Measurements from ENCODE around the gene ZNF76.

Gene ZNF76

GRCh38 chr6:35258336-35258735 is 1.2 kb upstream of the ZNF76 start:
- peak overlapping the region; percentile 91 for H3K4me3 ChIP-seq (ENCODE audit: low read depth, low read length)

GRCh38 chr6:35258858-35259193 is 709 bp upstream of the ZNF76 start:
- Histone ChIP-seq H3K27me3 (ENCODE audit: control insufficient read depth, insufficient read depth, low read length) (no peaks in the 10 kb centered on the region), H3K4me1 (ENCODE audit: control insufficient read depth, insufficient read depth, low read length) (peaks cover 6% of the 10 kb centered on the region), H3K4me3 (ENCODE audit: low read depth, low read length) (peak overlapping the region; percentile 91), H3K9me3 (ENCODE audit: control insufficient read depth, insufficient read depth, low read length) (no peaks in the 10 kb centered on the region), H3K36me3 (ENCODE audit: control insufficient read depth, insufficient read depth, low read length) (no peaks in the 10 kb centered on the region), H3K9ac (ENCODE audit: low read depth, low read length) (peak overlapping the region; percentile 66)

More at GRCh38 chr6:35258336-35258735, 1.2 kb upstream of the ZNF76 start:
- Histone ChIP-seq H3K27me3 (ENCODE audit: control insufficient read depth, insufficient read depth, low read length) (no peaks in the 10 kb centered on the region), H3K9me3 (ENCODE audit: control insufficient read depth, insufficient read depth, low read length) (no peaks in the 10 kb centered on the region), H3K4me1 (ENCODE audit: control insufficient read depth, insufficient read depth, low read length) (peaks cover 6% of the 10 kb centered on the region), H3K9ac (ENCODE audit: low read depth, low read length) (no peak overlapping the region), H3K36me3 (ENCODE audit: control insufficient read depth, insufficient read depth, low read length) (no peaks in the 10 kb centered on the region)

- Histone ChIP-seq H3K4me1 (ENCODE audit: control insufficient read depth, insufficient read depth, low read length) (peaks cover 9% of the 10 kb centered on the region), H3K36me3 (ENCODE audit: control insufficient read depth, insufficient read depth, low read length) (no peaks in the 10 kb centered on the region)
Observed at GRCh38 chr6:35259948-35260590, 534 bp downstream of the ZNF76 start.

GRCh38 chr6:35260591-35261570 is 1.3 kb downstream of the ZNF76 start:
- Histone ChIP-seq H3K9me3 (ENCODE audit: control insufficient read depth, insufficient read depth, low read length) (no peaks in the 10 kb centered on the region), H3K4me1 (ENCODE audit: control insufficient read depth, insufficient read depth, low read length) (peaks cover 9% of the 10 kb centered on the region), H3K9ac (ENCODE audit: low read depth, low read length) (peak overlapping the region; percentile 96), H3K36me3 (ENCODE audit: control insufficient read depth, insufficient read depth, low read length) (no peaks in the 10 kb centered on the region), H3K4me3 (ENCODE audit: low read depth, low read length) (peak overlapping the region; percentile 91), H3K27me3 (ENCODE audit: control insufficient read depth, insufficient read depth, low read length) (no peaks in the 10 kb centered on the region)

More at GRCh38 chr6:35259948-35260590, 534 bp downstream of the ZNF76 start:
- Histone ChIP-seq H3K9ac (ENCODE audit: low read depth, low read length) (peak overlapping the region; percentile 96), H3K9me3 (ENCODE audit: control insufficient read depth, insufficient read depth, low read length) (no peaks in the 10 kb centered on the region), H3K27me3 (ENCODE audit: control insufficient read depth, insufficient read depth, low read length) (no peaks in the 10 kb centered on the region), H3K4me3 (ENCODE audit: low read depth, low read length) (peak overlapping the region; percentile 91)

GRCh38 chr6:35262596-35262995 is 3.1 kb downstream of the ZNF76 start:
- no peaks in the 10 kb centered on the region for H3K36me3 ChIP-seq (ENCODE audit: control insufficient read depth, insufficient read depth, low read length)
- H3K4me1 ChIP-seq (ENCODE audit: control insufficient read depth, insufficient read depth, low read length), result peaks cover 9% of the 10 kb centered on the region
- no peaks in the 10 kb centered on the region for H3K27me3 ChIP-seq (ENCODE audit: control insufficient read depth, insufficient read depth, low read length)
- H3K4me3 ChIP-seq (ENCODE audit: low read depth, low read length), result no peak overlapping the region
- H3K9me3 ChIP-seq (ENCODE audit: control insufficient read depth, insufficient read depth, low read length), result no peaks in the 10 kb centered on the region
- H3K9ac ChIP-seq (ENCODE audit: low read depth, low read length), result no peak overlapping the region

GRCh38 chr6:35264550-35265274 is 5.2 kb downstream of the ZNF76 start:
- H3K4me3 ChIP-seq (ENCODE audit: low read depth, low read length), result no peak overlapping the region
- H3K36me3 ChIP-seq (ENCODE audit: control insufficient read depth, insufficient read depth, low read length), result no peaks in the 10 kb centered on the region
- no peaks in the 10 kb centered on the region for H3K27me3 ChIP-seq (ENCODE audit: control insufficient read depth, insufficient read depth, low read length)
- H3K9me3 ChIP-seq (ENCODE audit: control insufficient read depth, insufficient read depth, low read length), result no peaks in the 10 kb centered on the region
- H3K4me1 ChIP-seq (ENCODE audit: control insufficient read depth, insufficient read depth, low read length), result peaks cover 9% of the 10 kb centered on the region
- no peak overlapping the region for H3K9ac ChIP-seq (ENCODE audit: low read depth, low read length)

- H3K4me3 ChIP-seq (ENCODE audit: low read depth, low read length), result no peak overlapping the region
- peaks cover 5% of the 10 kb centered on the region for H3K4me1 ChIP-seq (ENCODE audit: control insufficient read depth, insufficient read depth, low read length)
- no peak overlapping the region for H3K9ac ChIP-seq (ENCODE audit: low read depth, low read length)
- H3K36me3 ChIP-seq (ENCODE audit: control insufficient read depth, insufficient read depth, low read length), result no peaks in the 10 kb centered on the region
- H3K27me3 ChIP-seq (ENCODE audit: control insufficient read depth, insufficient read depth, low read length), result no peaks in the 10 kb centered on the region
- no peaks in the 10 kb centered on the region for H3K9me3 ChIP-seq (ENCODE audit: control insufficient read depth, insufficient read depth, low read length)
Observed at GRCh38 chr6:35265523-35265922, 6.0 kb downstream of the ZNF76 start.

GRCh38 chr6:35267446-35267845 is 7.9 kb downstream of the ZNF76 start:
- no peaks in the 10 kb centered on the region for H3K27me3 ChIP-seq (ENCODE audit: control insufficient read depth, insufficient read depth, low read length)
- H3K36me3 ChIP-seq (ENCODE audit: control insufficient read depth, insufficient read depth, low read length), result no peaks in the 10 kb centered on the region
- no peak overlapping the region for H3K4me3 ChIP-seq (ENCODE audit: low read depth, low read length)
- no peaks in the 10 kb centered on the region for H3K9me3 ChIP-seq (ENCODE audit: control insufficient read depth, insufficient read depth, low read length)
- H3K9ac ChIP-seq (ENCODE audit: low read depth, low read length), result no peak overlapping the region
- H3K4me1 ChIP-seq (ENCODE audit: control insufficient read depth, insufficient read depth, low read length), result peaks cover 3% of the 10 kb centered on the region

- Histone ChIP-seq H3K36me3 (ENCODE audit: control insufficient read depth, insufficient read depth, low read length) (no peaks in the 10 kb centered on the region), H3K4me1 (ENCODE audit: control insufficient read depth, insufficient read depth, low read length) (peaks cover 3% of the 10 kb centered on the region), H3K9ac (ENCODE audit: low read depth, low read length) (no peak overlapping the region), H3K9me3 (ENCODE audit: control insufficient read depth, insufficient read depth, low read length) (no peaks in the 10 kb centered on the region), H3K4me3 (ENCODE audit: low read depth, low read length) (no peak overlapping the region), H3K27me3 (ENCODE audit: control insufficient read depth, insufficient read depth, low read length) (no peaks in the 10 kb centered on the region)
Observed at GRCh38 chr6:35267897-35268296, 8.4 kb downstream of the ZNF76 start.

GRCh38 chr6:35272005-35272404 is 12.5 kb downstream of the ZNF76 start:
- Histone ChIP-seq H3K4me1 (ENCODE audit: control insufficient read depth, insufficient read depth, low read length) (no peaks in the 10 kb centered on the region), H3K36me3 (ENCODE audit: control insufficient read depth, insufficient read depth, low read length) (no peaks in the 10 kb centered on the region), H3K4me3 (ENCODE audit: low read depth, low read length) (no peak overlapping the region), H3K27me3 (ENCODE audit: control insufficient read depth, insufficient read depth, low read length) (no peaks in the 10 kb centered on the region), H3K9ac (ENCODE audit: low read depth, low read length) (no peak overlapping the region), H3K9me3 (ENCODE audit: control insufficient read depth, insufficient read depth, low read length) (no peaks in the 10 kb centered on the region)

GRCh38 chr6:35273822-35274559 is 14.5 kb downstream of the ZNF76 start:
- no peak overlapping the region for H3K9ac ChIP-seq (ENCODE audit: low read depth, low read length)
- H3K27me3 ChIP-seq (ENCODE audit: control insufficient read depth, insufficient read depth, low read length), result no peaks in the 10 kb centered on the region

More at GRCh38 chr6:35273822-35274559, 14.5 kb downstream of the ZNF76 start:
- Histone ChIP-seq H3K4me1 (ENCODE audit: control insufficient read depth, insufficient read depth, low read length) (no peaks in the 10 kb centered on the region), H3K4me3 (ENCODE audit: low read depth, low read length) (no peak overlapping the region), H3K36me3 (ENCODE audit: control insufficient read depth, insufficient read depth, low read length) (no peaks in the 10 kb centered on the region), H3K9me3 (ENCODE audit: control insufficient read depth, insufficient read depth, low read length) (no peaks in the 10 kb centered on the region)

Measured in iPS-15b (cell line).